Smooth muscle cell of the brain vasculature (primary cell): ENCODE results near the gene DNAAF9.

ENCODE experiments used
- DNase-seq: peaks from one replicate; pipeline ENCODE4 v3.0.0-alpha.2; 2012; ENCODE audit warnings: low read depth, low spot score

The DNAAF9 gene

DNA sequence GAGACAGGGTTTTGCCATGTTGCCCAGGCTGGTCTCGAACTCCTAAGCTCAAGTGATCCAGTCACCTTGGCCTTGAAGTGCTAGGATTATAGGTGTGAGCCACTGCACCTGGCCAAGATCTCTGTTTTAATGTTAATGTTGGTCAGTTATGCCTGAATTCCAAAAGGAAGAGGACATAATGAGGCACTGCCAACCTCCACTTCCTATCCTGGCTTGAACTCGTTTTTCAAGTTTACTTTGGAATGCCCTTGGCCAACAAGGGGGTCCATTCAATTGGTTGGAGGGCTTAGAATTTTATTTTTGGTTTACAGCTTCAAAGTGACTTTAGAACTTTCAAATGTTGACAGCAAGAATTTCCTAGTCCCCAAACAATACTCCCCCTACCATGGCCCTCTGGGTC, 29.8 kb downstream of the DNAAF9 start:
- no peak for DNase-seq

DNA sequence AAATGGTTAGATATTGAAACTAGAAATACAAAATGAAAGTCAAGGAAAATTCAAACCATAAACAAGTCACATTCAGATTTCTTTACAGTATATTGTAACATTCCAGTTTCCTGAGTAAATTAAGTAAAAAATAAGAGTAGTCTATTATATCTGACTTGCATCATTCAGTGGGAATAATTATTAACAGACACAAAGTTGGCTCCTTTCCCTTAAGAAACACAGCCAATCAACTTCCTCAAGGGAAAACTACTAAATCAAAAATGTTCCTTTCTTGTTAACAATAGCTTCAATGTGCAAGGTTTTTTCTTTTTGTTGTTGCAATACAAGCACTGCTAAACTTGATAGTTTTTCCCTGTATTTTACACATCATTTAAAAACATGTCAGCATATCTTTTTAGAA, 33.2 kb downstream of the DNAAF9 start:
- no peak for DNase-seq

DNA sequence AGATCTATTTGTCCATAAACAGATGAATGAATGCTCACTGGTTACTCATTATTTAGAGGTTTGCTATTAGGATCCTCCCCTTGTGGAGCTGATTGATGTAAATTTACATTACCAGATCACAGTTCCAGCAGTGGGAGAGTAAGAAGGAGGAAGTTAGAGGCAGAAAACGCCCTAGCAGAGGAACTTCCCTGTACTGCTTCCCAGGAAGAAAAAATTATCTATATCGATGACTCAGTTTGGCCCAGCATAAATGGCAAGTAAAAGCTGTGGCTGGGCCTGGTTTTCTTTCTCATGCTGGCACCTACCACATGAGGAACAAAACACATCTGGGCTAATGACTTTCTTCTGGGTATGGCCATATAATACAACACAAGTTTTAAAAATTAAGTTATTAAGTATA, 35.7 kb downstream of the DNAAF9 start:
- no peak for DNase-seq

DNA sequence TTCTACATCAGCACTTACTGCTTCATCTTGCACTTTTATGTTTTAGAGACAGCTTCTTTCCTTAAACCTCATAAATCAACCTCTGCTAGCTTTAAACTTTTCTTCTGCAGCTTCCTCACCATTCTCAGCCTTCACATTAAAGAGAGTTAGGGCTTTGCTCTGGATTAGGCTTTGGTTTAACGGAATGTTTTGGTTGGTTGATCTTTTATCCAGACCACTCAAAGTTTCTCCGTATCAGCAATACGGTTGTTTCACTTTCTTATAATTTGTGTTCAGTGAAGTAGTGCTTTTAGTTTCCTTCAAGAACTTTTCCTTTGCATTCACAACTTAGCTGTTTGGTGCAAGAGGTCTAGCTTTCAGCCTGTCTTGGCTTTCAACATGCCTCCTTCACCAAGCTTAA, 40.4 kb downstream of the DNAAF9 start:
- DNase-seq = no peak

DNA sequence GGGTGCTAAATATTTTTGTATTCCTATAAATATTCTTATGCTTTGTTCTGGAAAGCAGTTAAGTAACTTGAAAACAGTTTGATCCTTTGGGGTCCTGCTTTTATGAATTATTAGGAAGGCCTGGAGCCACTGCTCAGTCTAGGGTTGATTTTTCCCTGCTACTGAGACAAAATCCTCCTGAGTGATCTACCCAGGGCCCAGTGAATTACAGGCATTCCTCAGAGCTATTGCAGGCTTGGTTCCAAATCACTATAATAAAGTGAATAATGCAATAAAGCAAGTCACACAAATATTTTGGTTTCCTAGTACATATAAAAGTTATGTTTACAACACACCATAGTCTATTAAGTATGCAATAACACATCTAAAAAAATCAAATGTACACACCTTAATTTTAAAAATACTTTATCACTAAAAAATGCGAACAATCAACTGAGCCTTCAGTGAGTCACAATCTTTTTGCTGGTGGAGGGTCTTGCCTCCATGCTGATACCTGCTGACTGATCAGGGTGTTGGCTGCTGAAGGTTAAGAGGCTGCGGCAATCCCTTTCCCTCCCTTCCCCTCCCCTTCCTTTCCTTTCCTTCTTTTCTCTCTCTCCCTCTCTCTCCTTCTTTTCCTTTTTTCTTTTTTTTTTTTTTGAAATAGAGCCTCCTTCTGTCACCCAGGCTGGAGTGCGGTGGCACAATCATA, 43.0 kb downstream of the DNAAF9 start:
- no peak for DNase-seq

DNA sequence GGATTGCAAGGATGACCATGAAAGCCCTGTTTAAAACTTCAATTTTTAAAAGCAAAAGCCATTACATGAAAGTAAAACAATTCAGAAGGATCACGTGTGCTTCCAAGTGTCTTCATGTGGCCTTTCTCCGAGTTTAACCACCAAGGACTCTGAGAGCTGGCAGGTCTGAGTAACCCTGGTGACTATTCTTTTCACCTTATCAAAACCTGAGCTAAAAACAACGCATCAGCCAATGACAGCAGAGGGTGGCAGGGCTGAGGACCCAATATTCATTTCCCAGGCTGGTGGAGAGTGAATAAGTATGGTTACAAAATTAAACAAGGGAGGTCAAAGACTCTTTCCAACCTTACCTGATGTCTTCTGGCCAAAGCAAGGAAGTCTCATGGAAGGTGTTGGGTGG, 46.7 kb downstream of the DNAAF9 start:
- DNase-seq = no peak

DNA sequence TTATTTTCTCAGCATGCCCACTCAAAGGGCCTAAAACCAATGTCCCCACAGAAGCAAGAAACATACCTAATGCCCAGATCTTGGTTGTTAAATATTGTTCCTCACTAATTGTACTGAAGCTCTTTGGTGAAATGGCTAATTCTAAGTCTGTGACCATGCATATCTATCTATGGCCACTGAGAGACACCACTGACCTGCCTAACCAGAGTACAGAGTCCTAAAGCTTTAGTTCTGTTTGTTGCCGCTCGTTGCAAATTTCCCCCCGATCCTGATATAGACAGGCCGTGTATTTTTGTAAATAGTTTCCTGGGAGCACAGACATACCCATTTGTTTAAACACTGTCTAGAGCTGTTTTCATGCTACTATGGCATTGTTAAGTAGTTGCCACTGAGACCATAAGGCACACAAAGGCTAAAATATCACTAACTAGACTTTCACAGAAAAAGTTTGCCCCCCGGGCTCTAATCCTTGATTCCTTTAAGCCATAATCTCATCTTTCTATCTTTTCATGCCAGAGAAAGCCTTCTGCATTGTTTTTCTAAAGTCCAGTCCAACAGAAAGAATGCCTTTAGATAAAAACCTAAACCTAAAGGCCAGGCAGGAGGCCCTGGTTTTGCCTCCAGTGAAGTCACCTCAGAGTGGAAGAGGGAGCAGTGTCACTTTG, 48.7 kb downstream of the DNAAF9 start:
- no peak for DNase-seq
